ENCODE results near the gene MZT2B. TPM values are rescaled to one million over a fixed set of nuclear protein-coding genes. Genes with fewer than 3 reads are reported as not detected.
"Not testable (repeated sequence)": the region's sequence is repeated elsewhere in the genome, so short reads cannot be mapped to it uniquely, and the experiment has no call there.

MZT2B gene
- total RNA-seq, 1 donor from 2014 or later: 86.1 TPM

DNA sequence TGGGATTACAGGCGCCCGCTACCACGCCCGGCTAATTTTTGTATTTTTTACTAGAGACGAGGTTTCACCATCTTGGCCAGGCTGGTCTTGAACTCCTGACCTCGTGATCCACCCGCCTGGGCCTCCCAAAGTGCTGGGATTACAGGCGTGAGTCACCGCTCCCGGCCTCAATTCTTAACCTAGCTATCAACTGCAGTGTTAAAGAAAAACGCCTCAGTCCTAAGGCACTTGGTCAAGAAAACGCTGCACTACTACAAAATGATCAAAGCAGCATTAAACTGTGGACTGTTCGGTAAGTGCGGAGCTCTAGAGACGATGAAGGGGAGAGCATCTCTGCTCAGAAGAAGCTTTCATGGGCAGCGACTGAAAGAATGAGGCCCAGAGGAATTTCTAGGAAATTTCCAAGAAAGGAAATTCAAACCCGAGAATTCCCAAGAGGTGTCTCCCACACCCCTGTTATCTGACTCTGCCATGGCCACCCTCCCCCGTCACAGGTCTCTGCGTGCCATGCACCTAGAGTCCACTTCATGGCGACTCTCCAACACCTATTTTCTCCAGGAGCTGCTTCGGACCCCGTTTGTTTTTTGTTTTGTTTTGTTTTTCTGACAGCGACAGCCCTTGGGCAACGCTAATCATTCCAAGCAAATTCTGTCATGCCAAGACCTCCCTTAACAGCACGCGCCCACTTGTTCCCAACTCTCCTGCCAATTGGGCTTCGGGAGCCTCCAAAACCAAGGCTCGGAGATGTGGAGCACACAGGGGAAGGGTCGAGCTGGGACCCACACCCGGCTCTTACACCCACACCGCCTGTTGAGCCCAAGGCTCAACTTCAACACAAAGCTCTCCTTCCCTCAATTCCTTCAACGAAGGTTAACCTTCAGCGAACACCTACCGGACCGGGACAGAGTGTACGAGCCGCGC, 1.4 kb upstream of the MZT2B start:
- Histone ChIP-seq H3K9ac (ENCODE audit: low read depth in 1 of 3, low read length in 3 of 3) (peak overlapping the region; percentile 91 to 92 (median 91)), H3K27ac (ENCODE audit: low read depth, low read length) (peak overlapping the region; percentile 80), H3K4me3 (ENCODE audit: low read length in 3 of 3) (peak overlapping the region; percentile 90 to 98 (median 95)), H3K4me1 (ENCODE audit: control insufficient read depth in 3 of 3, insufficient read depth in 3 of 3, low read length in 3 of 3) (peaks cover 9 to 20% (median 13%) of the 10 kb centered on the region in 3 donors)
- H3K36me3 ChIP-seq (ENCODE audit: control insufficient read depth in 3 of 3, insufficient read depth in 3 of 3, low read length in 3 of 3); H3K9me3 ChIP-seq (ENCODE audit: control insufficient read depth in 3 of 3, low read length in 3 of 3); H3K27me3 ChIP-seq (ENCODE audit: control insufficient read depth in 3 of 3, insufficient read depth in 3 of 3, low read length in 3 of 3): not testable (repeated sequence)

DNA sequence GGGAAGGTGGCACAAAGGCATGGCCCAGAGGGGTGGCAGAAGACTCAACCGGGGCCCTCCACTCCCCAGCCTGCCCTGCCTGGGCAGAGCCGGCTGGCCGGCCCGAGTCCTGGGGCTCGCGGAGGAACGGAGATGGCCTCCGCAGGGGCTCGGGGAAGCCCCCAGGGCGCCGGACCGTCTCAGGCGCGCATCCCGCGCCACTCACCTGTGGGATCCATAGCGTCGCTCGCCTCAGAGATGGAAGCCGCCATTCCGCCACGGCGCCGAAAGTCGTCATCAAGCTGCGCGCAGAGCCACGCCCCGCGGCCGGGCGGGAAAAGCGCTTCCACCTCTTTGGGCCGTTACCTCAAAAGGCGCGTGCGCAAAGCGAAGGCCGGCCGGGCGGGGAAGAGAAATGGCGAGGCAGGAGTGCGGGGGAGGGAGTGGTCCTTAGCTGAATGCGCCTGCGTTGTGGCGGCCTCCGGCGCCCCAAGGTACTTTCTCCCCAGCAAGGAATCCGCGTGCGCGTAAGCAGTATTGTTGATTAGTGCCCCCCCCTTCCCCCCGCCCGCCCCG, 660 bp upstream of the MZT2B start, which contains the start of gene SMPD4:
Gene SMPD4 (minus strand): TSS at position 278 of the 555 bp plus-strand sequence. CDS start 5,010 bp downstream, outside the sequence.
- Histone ChIP-seq H3K4me3 (ENCODE audit: low read length in 3 of 3) (peak within 1 kb of the TSS; percentile 90 to 98 (median 95)), H3K36me3 (ENCODE audit: control insufficient read depth in 3 of 3, insufficient read depth in 3 of 3, low read length in 3 of 3) (peaks cover 0 to 4% (median 0%) of the 10 kb centered on the region in 3 donors), H3K9me3 (ENCODE audit: control insufficient read depth in 3 of 3, low read length in 3 of 3) (no peaks in the 10 kb centered on the region), H3K9ac (ENCODE audit: low read depth in 1 of 3, low read length in 3 of 3) (peak within 1 kb of the TSS; percentile 91 to 92 (median 91)), H3K4me1 (ENCODE audit: control insufficient read depth in 3 of 3, insufficient read depth in 3 of 3, low read length in 3 of 3) (peaks cover 9 to 20% (median 13%) of the 10 kb centered on the region in 3 donors), H3K27me3 (ENCODE audit: control insufficient read depth in 3 of 3, insufficient read depth in 3 of 3, low read length in 3 of 3) (no peaks in the 10 kb centered on the region), H3K27ac (ENCODE audit: low read depth, low read length) (peak within 1 kb of the TSS; percentile 80)

DNA sequence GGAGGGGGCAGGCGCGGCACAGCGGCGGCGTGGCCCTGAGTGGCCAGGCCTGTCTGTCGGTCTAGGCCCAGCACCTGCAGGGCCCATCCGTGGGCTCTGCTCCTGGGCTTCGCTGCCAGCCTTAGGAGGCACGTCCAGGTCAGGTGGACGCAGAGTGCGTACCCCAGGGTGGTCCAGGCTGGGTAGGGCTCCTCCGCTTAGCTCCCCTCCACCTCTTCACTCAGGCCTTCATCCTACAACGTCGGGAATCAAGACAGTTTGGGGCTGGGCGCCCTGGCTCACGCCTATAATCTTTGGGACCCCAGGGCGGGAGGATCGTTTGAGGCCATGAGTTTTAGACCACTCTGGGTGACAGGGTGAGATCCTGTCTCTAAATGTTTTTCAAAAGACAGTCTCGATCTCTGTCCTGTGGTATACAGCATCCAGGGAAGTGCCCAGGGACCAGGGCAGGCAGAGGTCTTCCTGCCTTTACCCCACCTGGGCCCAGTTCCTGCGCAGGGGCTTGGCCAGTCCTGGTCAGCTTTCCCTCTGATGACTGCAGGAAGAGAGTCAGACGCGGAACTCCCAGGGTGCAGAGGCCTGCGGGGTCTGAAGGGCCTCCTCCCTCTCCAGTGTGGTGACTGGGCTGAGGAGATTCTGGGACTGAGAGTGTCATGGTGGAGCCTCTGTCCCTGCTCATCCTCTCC, 907 bp downstream of the MZT2B start:
- not testable (repeated sequence) for H3K9me3 ChIP-seq (ENCODE audit: control insufficient read depth in 3 of 3, low read length in 3 of 3); H3K36me3 ChIP-seq (ENCODE audit: control insufficient read depth in 3 of 3, insufficient read depth in 3 of 3, low read length in 3 of 3); H3K27ac ChIP-seq (ENCODE audit: low read depth, low read length); H3K27me3 ChIP-seq (ENCODE audit: control insufficient read depth in 3 of 3, insufficient read depth in 3 of 3, low read length in 3 of 3)
- Histone ChIP-seq H3K4me1 (ENCODE audit: control insufficient read depth in 3 of 3, insufficient read depth in 3 of 3, low read length in 3 of 3) (peaks cover 9 to 20% (median 13%) of the 10 kb centered on the region in 3 donors), H3K4me3 (ENCODE audit: low read length in 3 of 3) (peak overlapping the region; percentile 46 to 68 (median 66)), H3K9ac (ENCODE audit: low read depth in 1 of 3, low read length in 3 of 3) (peak overlapping the region; percentile 21 to 60 (median 59))

DNA sequence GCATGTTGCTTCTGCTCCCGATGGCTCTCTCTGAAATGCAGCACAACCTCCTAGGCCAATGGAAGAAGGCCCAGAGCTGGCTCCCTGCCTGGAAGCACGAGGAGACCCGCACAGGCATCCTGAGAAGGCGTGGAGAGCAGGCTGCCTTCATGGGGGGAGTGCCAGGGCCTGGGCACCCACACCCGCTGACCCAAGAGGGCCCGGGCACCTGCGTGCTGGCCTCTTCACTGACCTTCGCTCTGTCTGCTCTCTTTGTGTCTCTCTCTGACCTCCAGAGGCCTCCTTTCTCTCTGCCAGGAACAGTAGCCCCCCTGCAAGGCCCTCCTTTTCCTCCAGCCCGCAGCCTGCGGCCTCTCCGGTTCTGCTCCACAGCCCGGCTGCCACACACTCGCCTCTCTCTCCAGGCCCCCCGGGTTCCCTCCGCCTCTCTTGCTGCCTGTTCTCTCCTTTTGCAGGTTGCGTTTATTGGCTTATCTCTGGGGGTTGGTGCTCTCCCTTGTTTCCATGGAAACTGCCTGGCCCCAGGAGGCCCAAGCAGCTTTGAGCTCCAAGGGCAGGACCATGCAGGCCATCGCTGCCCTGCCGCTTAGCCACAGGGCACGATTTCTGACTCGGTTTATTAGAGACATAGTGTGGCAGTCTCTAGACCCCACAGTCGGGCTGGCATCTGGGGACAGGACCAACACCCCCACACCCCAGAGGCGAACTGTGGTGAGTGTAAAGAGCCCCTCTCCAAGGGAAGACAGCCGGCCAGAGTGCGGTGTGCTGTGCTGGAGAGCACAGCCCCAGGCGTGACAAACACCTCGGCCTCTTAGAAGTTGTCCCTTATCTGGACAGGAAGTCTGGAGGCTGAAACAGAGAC, 1.7 kb downstream of the MZT2B start:
- Histone ChIP-seq H3K4me1 (ENCODE audit: control insufficient read depth in 3 of 3, insufficient read depth in 3 of 3, low read length in 3 of 3) (peaks cover 9 to 20% (median 13%) of the 10 kb centered on the region in 3 donors), H3K9ac (ENCODE audit: low read depth in 1 of 3, low read length in 3 of 3) (peak overlapping the region in 1 of 3 donors; percentile 60), H3K4me3 (ENCODE audit: low read length in 3 of 3) (peak overlapping the region in 1 of 3 donors; percentile 68), H3K27me3 (ENCODE audit: control insufficient read depth in 3 of 3, insufficient read depth in 3 of 3, low read length in 3 of 3) (no peaks in the 10 kb centered on the region), H3K36me3 (ENCODE audit: control insufficient read depth in 3 of 3, insufficient read depth in 3 of 3, low read length in 3 of 3) (peaks cover 0 to 4% (median 0%) of the 10 kb centered on the region in 3 donors), H3K27ac (ENCODE audit: low read depth, low read length) (no peak overlapping the region), H3K9me3 (ENCODE audit: control insufficient read depth in 3 of 3, low read length in 3 of 3) (no peaks in the 10 kb centered on the region)

DNA sequence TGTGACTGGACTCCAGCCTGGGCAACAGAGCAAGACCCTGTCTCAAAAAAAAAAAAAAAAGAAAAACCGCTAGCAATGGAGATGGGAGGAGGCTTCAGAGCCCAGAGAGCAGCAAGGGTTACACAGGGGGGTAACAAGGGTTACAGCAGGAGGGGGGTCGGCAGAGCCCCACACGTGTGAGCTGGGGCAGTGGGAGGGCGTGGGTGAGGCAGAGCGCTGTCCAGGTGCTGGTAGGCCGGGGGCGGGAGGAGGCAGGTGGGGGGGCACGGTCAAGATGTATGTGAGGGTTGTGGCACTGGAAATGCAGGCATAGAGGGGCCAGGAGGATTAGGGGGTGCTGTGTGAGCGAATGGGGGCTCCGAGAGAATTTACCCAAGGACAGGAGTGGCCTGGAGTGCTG, 3.4 kb downstream of the MZT2B start:
- Histone ChIP-seq H3K4me3 (ENCODE audit: low read length in 3 of 3) (no peak overlapping the region), H3K27me3 (ENCODE audit: control insufficient read depth in 3 of 3, insufficient read depth in 3 of 3, low read length in 3 of 3) (no peaks in the 10 kb centered on the region), H3K9ac (ENCODE audit: low read depth in 1 of 3, low read length in 3 of 3) (no peak overlapping the region), H3K27ac (ENCODE audit: low read depth, low read length) (no peak overlapping the region), H3K36me3 (ENCODE audit: control insufficient read depth in 3 of 3, insufficient read depth in 3 of 3, low read length in 3 of 3) (peaks cover 0 to 4% (median 0%) of the 10 kb centered on the region in 3 donors), H3K9me3 (ENCODE audit: control insufficient read depth in 3 of 3, low read length in 3 of 3) (no peaks in the 10 kb centered on the region), H3K4me1 (ENCODE audit: control insufficient read depth in 3 of 3, insufficient read depth in 3 of 3, low read length in 3 of 3) (peaks cover 7 to 17% (median 11%) of the 10 kb centered on the region in 3 donors)

DNA sequence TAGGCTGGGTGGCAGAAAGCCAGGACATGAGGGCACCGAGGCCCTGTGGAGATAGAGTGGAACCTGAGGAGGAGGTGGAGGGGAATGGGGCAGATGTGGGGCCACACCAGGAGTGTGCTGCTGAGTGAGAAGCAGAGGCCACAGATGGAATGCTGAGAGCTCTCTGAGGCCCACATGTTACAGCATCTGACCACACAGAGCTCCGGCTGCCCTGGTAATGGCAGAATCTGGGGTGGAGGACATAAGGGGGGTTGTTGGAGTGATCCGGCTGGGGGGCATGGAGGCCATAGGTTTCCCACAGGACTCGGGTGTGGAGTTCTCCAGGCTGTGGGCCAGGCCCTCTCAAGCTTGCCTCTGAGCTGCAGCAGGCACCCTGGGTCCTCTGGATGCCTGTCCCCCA, 3.8 kb downstream of the MZT2B start:
- Histone ChIP-seq H3K9ac (ENCODE audit: low read depth in 1 of 3, low read length in 3 of 3) (no peak overlapping the region), H3K4me3 (ENCODE audit: low read length in 3 of 3) (no peak overlapping the region), H3K27ac (ENCODE audit: low read depth, low read length) (no peak overlapping the region), H3K4me1 (ENCODE audit: control insufficient read depth in 3 of 3, insufficient read depth in 3 of 3, low read length in 3 of 3) (peaks cover 2 to 12% (median 7%) of the 10 kb centered on the region in 3 donors), H3K9me3 (ENCODE audit: control insufficient read depth in 3 of 3, low read length in 3 of 3) (no peaks in the 10 kb centered on the region), H3K36me3 (ENCODE audit: control insufficient read depth in 3 of 3, insufficient read depth in 3 of 3, low read length in 3 of 3) (peaks cover 0 to 4% (median 0%) of the 10 kb centered on the region in 3 donors), H3K27me3 (ENCODE audit: control insufficient read depth in 3 of 3, insufficient read depth in 3 of 3, low read length in 3 of 3) (no peaks in the 10 kb centered on the region)

DNA sequence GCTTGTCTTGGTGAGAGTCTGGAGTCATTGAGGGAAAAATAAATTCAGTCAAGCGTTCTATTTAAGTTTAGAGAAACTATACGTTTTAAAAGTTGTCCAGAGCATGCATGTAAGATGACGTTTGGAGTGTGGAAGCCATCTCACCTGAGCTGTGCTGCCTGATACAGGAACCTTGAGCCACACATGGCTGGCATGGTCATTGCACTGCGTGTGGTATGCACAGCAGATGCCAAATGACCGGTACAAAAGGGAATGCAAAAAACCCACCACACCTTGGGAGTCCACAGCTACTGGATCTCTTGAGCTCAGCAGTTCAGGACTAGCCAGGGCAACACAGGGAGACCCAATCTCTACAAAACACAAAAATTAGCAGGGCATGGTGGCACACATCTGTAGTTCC, 4.3 kb downstream of the MZT2B start:
- H3K36me3 ChIP-seq (ENCODE audit: control insufficient read depth in 3 of 3, insufficient read depth in 3 of 3, low read length in 3 of 3): peaks cover 0 to 4% (median 2%) of the 10 kb centered on the region in 3 donors
- no peak overlapping the region for H3K27ac ChIP-seq (ENCODE audit: low read depth, low read length)
- no peak overlapping the region for H3K9ac ChIP-seq (ENCODE audit: low read depth in 1 of 3, low read length in 3 of 3)
- peaks cover 0 to 10% (median 7%) of the 10 kb centered on the region in 3 donors for H3K4me1 ChIP-seq (ENCODE audit: control insufficient read depth in 3 of 3, insufficient read depth in 3 of 3, low read length in 3 of 3)
- no peaks in the 10 kb centered on the region for H3K27me3 ChIP-seq (ENCODE audit: control insufficient read depth in 3 of 3, insufficient read depth in 3 of 3, low read length in 3 of 3)
- H3K9me3 ChIP-seq (ENCODE audit: control insufficient read depth in 3 of 3, low read length in 3 of 3): no peaks in the 10 kb centered on the region
- no peak overlapping the region for H3K4me3 ChIP-seq (ENCODE audit: low read length in 3 of 3)

DNA sequence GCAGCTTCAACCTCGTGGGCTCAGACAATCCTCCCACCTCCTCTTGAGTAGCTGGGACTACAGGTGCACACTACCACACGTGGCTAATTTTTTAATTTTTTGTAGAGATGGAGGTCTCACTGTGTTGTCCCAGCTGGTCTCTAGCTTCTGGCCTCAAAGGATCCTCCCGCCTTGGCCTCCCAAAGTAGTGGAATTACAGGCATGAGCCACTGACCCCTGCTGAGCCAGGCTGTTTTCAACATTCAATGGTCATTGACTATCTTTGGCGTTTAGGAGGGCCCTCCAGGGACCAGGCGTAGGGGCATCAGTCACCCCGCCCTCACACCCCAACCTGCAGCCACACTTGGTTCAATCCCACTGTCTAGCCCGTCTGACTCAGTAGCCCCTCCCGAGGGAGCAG, 5.2 kb downstream of the MZT2B start:
- Histone ChIP-seq H3K4me3 (ENCODE audit: low read length in 3 of 3) (no peak overlapping the region), H3K9me3 (ENCODE audit: control insufficient read depth in 3 of 3, low read length in 3 of 3) (no peaks in the 10 kb centered on the region), H3K4me1 (ENCODE audit: control insufficient read depth in 3 of 3, insufficient read depth in 3 of 3, low read length in 3 of 3) (peaks cover 0 to 10% (median 7%) of the 10 kb centered on the region in 3 donors), H3K36me3 (ENCODE audit: control insufficient read depth in 3 of 3, insufficient read depth in 3 of 3, low read length in 3 of 3) (peaks cover 0 to 4% (median 2%) of the 10 kb centered on the region in 3 donors), H3K9ac (ENCODE audit: low read depth in 1 of 3, low read length in 3 of 3) (no peak overlapping the region), H3K27ac (ENCODE audit: low read depth, low read length) (no peak overlapping the region), H3K27me3 (ENCODE audit: control insufficient read depth in 3 of 3, insufficient read depth in 3 of 3, low read length in 3 of 3) (no peaks in the 10 kb centered on the region)

All from skeletal muscle tissue (tissue), 4 donors.